Uterus (tissue), 2 donors: ENCODE data around the gene RPS6KL1.

Experiments
- CTCF ChIP-seq, 4 experiments: fragments of 200-600 bp in 2 of 4; fragments of 450-650 bp in 2 of 4; sonication (generic) in 2 of 4; IDR thresholded peaks; one replicate each; pipeline ENCODE4 v1.5.1; 2016 to 2019; ENCODE audit warnings: antibody characterized with exemption in 4 of 4, mild to moderate bottlenecking in 2 of 4, moderate library complexity in 1 of 4
- POLR2A ChIP-seq, 2 donors: fragments of 450-650 bp; IDR thresholded peaks; one replicate each; pipeline ENCODE4 v1.6.1; 2016; ENCODE audit warnings: antibody characterized with exemption in 2 of 2, mild to moderate bottlenecking in 1 of 2, moderate library complexity in 1 of 2

- no peak for TF ChIP-seq CTCF (IDR thresholded peaks at IDR 0.05)
- no peak for TF ChIP-seq POLR2A (IDR thresholded peaks at IDR 0.05)
These were observed 26.1 kb upstream of the RPS6KL1 start for GRCh38 chr14:74949191-74949601.
